Adipose tissue (tissue), 3 donors: Measurements from ENCODE around the gene ERLEC1. TPM values are rescaled to one million over a fixed set of nuclear protein-coding genes. Genes with fewer than 3 reads are reported as not detected.
"Not testable (repeated sequence)": the region's sequence is repeated elsewhere in the genome, so short reads cannot be mapped to it uniquely, and the experiment has no call there.

Experiments
- H3K27ac ChIP-seq: one replicate; pipeline ENCODE4 v1.5.1; 2013; ENCODE audit warnings: low read depth, low read length
- WGBS, 3 donors: extraction: QIAGEN DNeasy Blood & Tissue Kit; methylation state at CpG; one replicate each; pipeline ENCODE4 v1.1.7; 2013; 5-methylcytosine and 5-hydroxymethylcytosine counted together
- polyA plus RNA-seq, 3 donors: library from polyadenylated mRNA; stranded (reverse); fragments of 200-250 nt; gene quantifications; one replicate each; pipeline ENCODE4 v1.2.3, GENCODE V29; 2013
- donor health status: healthy with polysubstance abuse.
- donor health status: Bipolar disorder and iron deficiency.
- donor health status: healthy.

ERLEC1 gene, protein sequence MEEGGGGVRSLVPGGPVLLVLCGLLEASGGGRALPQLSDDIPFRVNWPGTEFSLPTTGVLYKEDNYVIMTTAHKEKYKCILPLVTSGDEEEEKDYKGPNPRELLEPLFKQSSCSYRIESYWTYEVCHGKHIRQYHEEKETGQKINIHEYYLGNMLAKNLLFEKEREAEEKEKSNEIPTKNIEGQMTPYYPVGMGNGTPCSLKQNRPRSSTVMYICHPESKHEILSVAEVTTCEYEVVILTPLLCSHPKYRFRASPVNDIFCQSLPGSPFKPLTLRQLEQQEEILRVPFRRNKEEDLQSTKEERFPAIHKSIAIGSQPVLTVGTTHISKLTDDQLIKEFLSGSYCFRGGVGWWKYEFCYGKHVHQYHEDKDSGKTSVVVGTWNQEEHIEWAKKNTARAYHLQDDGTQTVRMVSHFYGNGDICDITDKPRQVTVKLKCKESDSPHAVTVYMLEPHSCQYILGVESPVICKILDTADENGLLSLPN
- 10 to 100 TPM; 34.4 to 45.2 (median 34.8) TPM for polyA plus RNA-seq

DNA sequence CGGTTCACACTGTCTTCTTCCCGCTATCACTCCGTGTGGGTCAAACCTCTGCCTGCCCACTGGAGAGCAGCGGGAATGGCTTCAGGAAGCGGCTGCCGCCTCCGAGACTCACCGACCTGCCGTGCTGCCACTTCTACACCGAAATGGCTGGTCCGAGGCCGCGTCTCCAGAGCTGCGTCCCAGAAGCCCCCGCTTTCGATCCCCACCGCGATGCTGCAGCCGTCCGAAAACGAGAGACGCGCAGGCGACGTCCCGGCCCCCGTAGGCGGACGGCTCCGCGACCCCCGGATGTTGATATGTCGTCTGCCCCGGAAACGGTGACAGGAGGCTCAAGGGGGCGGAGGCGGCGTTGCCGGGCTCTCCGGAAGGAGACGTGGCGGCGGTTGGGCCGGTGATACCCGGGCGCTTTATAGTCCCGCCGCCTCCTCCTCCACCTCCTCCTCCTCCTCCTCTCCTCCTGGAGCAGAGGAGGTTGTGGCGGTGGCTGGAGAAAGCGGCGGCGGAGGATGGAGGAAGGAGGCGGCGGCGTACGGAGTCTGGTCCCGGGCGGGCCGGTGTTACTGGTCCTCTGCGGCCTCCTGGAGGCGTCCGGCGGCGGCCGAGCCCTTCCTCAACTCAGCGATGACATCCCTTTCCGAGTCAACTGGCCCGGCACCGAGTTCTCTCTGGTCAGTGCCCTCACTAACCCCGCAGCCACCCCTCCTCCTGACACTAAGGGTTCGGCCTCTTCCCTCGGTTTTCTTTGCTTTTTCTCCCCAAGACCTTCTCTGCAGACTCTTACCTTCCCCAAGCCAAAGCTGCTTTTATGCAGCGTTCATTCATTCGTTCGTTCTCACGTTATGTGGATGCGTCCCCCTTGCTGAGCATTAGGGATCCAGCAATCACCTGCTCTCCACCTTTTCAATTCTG lies at the start of gene ERLEC1, which contains the start of gene ASB3:
TSS of gene ERLEC1 (plus strand) at position 340 of the 909 bp plus-strand sequence. CDS start at position 507, 167 bp downstream.
TSS of gene ASB3 (minus strand) at position 249 of the 909 bp plus-strand sequence. CDS start 21,381 bp downstream, outside the sequence.
- no peak within 1 kb of the TSS for H3K27ac ChIP-seq
- 0 to 1% (median 1%) methylated on average over 62 to 77 of the region's 77 CpGs for WGBS, 3 donors

DNA sequence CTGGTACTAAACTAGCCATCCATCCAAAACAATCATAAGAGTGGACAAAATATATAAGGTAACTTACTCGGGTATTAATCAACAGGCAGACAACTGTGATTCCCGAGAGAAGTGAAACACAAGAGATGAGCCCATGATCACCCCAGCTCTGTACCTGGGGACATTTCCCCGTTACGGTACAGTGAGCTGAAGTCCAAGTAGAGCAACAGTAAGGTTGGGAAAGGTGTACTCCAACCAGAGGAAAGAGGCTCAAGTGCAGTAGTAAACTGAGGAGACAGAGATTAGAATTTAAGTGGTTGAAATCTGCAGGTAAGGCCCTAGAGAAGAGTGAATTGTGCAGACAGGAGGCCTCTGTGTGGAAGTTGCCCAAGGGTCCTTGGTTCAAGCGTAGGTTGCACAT lies 49.8 kb upstream of the ERLEC1 start:
- H3K27ac ChIP-seq, result no peak overlapping the region
- WGBS, 3 donors, result 94 to 99% (median 98%) methylated on average over 5 of the region's 5 CpGs

DNA sequence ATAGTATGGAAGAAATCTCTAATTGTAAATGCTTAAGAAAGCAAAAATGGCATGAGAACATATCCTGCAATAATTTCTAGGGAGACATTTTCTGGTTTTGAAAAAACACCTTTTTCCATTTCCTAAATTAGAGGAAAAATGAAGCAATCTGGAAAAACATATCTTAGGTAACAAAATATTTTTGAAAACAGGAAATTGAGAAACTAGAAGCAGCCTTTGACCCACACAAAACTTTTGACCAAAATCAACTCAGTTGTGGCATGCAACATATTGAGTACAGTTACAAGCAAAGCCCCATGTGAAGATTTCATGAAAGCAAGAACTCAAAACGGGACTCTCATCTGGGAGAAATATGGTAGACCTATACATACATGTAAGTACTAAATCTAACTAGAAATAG lies 47.8 kb upstream of the ERLEC1 start:
- no peak overlapping the region for H3K27ac ChIP-seq
- 60 to 82% (median 63%) methylated on average over 1 of the region's 1 CpG for WGBS, 3 donors

DNA sequence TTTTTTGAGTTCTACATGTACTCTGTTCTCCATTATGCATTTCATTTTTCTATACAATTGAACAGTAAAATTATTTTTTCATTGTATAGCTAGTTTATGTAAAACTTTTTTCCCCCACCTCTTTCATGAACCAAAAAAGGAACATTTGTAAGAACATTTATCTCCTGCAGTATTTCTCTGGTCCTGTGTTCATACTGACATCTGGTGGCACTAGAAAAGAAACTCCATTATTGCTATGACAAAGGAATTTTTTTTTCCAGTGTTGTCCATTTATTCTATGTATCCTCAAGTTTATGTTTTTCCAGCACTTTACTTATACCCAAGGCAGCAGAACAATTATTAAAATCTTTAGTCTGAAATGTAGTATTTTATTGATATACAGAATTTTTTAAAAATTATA lies 46.7 kb upstream of the ERLEC1 start:
- no peak overlapping the region for H3K27ac ChIP-seq

DNA sequence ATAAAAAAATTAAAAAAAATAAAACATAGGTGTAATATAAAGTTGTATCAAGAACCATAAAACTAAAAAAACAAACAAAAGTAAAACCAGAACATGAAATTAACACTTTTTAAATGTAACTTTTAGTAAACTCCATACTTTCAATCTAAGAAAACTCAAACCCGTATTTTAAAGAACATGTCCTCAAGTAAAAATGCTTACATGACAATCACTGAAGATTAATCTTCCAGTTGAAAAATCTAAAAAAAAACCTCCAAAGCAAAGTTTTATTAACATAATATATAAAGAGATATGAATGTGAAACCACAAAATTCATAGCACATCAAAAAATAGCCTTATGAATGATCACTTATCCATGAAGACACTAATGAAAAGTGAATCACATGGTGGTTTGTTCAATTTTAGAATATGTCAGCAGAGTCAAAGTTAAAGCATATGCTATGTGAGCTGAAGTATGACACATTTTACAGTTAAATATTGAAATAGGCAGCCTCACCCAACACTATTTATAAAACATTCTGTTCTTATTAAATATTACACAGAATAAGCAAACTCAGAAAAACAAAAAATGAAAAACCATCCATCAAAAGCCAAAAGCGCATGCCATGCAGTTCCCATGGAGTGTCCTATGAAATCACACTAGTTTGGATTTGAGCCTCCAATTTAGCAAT lies 42.3 kb upstream of the ERLEC1 start:
- 77 to 85% (median 83%) methylated on average over 2 of the region's 2 CpGs for WGBS, 3 donors

DNA sequence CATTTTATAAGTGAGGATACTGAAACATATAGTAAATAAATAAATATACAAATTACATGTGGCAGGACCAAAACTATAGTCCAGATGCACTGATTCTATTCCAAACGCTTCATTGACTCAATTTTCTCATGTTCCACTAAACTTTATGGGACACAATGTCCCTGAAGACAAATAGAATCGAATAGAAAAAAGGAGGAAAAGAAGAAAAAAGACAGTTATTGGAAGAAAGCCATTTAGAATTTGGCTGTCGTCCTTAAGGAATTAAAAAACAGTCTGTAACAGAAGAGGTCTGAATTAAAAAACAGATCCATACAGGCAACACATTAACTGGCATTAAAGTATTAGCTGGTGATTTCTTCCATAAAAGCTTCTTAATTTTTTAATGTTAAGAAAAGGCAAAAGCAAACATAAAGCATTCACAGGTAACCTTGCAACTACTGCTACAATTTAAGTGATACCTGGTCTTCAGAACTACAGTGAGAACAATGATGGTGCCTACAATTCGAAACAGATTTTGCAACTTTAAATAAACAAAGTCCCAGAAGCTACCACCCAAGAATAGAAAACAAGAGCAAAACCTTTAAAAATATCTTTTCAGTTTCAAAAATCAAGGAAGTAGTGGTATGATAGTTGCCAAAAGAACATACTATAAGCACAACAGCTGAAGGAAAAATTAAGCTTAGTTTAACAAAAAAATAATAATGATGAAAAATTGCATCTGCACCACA lies 36.6 kb upstream of the ERLEC1 start:
- 57 to 80% (median 69%) methylated on average over 4 of the region's 4 CpGs for WGBS, 3 donors
- H3K27ac ChIP-seq, result no peak overlapping the region

More for the DNA sequence above, 42.3 kb upstream of the ERLEC1 start:
- no peak overlapping the region for H3K27ac ChIP-seq

DNA sequence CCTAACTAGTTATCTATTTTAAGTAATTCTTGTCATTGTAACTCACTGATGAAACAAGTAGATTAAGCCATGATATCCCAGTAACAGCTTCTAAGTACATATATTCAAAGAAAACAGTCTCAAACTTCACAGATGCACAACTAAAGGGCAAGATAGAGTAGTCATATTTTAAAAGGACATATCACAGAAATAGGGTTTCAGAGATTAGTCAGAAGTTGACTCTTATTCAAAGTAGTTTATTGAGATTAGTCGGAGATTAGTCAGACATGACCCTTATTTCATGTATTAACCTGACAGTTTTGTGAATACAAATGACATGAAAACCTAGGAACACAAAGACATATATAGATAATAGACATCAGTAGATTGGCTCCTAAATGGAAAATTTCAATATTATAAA lies 35.1 kb upstream of the ERLEC1 start:
- 82 to 86% (median 83%) methylated on average over 1 of the region's 1 CpG for WGBS, 3 donors

DNA sequence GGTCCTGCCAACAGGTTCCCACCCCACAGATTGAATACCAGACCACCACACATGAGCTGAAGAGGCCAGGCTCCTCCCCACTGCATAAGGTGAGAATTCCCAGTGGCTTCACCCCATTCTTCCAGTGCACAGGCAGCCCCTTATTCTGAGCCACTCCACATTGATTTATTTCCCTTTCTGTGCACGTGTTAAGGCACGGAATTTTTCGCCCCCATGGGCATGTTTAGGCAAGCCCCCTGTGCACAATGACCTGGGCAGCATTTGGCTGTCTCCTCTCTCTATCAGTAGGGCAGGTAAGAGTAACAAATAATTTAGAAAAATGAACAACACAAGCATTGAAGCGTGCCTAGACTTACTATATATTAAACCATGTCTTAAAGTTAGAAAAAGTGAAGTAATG lies 34.5 kb upstream of the ERLEC1 start:
- WGBS, 3 donors, result 90 to 93% (median 91%) methylated on average over 4 of the region's 4 CpGs

More for the DNA sequence above, 35.1 kb upstream of the ERLEC1 start:
- no peak overlapping the region for H3K27ac ChIP-seq

DNA sequence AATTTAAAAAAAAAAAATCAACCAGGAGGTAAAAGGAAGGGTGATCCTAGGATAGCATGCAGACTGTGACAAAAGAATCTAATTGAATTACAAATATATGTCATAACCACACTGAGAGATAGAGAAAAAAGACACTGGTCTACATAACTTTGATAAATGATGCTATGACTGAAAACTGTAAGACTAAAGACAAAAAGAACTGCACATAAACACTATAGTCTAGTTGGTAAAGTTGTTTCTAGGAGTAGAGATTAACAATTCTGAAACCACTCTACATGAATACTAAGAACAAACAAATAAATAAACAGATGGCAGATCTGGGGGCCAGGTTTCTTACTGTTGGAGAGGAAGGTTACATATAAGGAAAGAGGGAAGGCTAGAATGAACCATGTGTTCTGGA lies 33.8 kb upstream of the ERLEC1 start:
- H3K27ac ChIP-seq, result no peak overlapping the region

More for the DNA sequence above, 34.5 kb upstream of the ERLEC1 start:
- no peak overlapping the region for H3K27ac ChIP-seq

DNA sequence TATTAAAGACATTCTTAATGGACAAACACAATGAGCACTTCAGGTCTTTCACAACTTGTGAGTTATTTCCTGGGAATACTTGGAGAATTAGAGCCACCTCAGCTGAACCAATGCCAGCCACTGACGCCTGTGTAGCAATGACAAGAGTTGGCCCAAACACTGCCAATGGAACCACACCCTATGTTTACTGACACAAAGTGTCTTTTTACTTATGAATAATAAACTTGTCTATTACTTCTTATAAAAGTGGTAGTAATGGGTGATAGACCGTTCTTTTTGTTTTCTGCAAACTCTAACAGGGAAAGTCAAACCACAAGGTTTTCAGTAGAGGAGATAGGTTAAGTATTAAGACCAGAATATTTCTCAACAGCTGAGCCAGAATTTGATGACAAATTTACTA lies 31.7 kb upstream of the ERLEC1 start:
- no peak overlapping the region for H3K27ac ChIP-seq

DNA sequence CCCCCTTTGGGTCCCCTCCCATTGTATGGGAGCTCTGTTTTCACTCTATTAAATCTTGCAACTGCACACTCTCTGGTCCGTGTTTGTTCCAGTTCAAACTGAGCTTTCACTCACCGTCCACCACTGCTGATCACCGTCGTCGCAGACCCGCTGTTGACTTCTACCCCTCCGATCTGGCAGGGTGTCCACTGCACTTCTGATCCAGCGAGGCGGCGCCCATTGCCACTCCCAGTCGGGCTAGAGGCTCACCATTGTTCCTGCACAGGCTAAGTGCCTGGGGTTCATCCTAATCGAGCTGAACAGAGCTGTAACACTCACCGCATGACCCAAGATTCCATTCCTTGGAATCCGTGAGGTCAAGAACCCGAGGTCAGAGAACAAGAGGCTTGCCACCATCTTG lies 30.2 kb upstream of the ERLEC1 start:
- WGBS, 3 donors, result 97 to 98% (median 97%) methylated on average over 15 of the region's 15 CpGs
- no peak overlapping the region for H3K27ac ChIP-seq

More for the DNA sequence above, 31.7 kb upstream of the ERLEC1 start:
- 59 to 72% (median 65%) methylated on average over 2 of the region's 2 CpGs for WGBS, 3 donors

DNA sequence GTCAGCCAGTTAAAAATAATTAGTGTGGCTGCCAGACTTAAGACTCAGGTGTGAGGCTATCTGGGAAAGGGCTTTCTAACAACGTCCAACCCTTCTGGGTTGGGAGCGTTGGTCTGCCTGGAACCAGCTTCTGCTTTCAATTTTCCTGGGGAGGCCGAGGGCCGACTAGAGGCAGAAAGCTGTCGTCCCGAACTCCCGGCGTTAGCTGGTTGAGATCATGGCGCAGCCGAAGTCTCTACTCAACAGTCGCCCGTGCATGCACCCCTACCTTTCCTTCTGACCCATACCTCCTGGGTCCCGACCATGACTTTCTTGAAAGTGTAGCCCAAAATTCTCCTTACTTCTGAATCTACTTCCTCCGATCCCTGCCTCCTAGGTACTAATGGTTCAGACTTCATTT lies 29.6 kb upstream of the ERLEC1 start:
- WGBS, 3 donors, result 98 to 99% (median 99%) methylated on average over 14 of the region's 14 CpGs
- H3K27ac ChIP-seq, result not testable (repeated sequence)

DNA sequence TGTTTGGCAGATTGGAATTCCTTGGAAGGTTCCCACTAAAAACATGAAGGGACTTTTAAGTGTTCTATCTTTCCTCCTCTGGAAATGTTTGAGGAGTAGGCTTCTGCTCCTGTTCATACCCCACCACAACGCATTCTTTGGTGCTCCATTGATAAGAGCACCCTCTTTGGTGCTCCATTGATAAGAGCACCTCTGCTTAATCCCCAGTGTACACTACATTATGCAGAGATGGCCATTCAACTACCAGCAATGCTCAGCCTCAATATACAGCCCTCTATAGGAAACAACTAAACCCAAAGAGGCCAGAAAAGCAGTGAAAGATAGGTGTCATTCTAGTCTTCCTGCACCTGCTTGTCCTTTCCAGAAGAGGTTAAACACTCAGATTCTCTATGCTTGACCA lies 21.1 kb upstream of the ERLEC1 start:
- no peak overlapping the region for H3K27ac ChIP-seq
- WGBS, 3 donors, result 84 to 98% (median 89%) methylated on average over 1 of the region's 1 CpG

DNA sequence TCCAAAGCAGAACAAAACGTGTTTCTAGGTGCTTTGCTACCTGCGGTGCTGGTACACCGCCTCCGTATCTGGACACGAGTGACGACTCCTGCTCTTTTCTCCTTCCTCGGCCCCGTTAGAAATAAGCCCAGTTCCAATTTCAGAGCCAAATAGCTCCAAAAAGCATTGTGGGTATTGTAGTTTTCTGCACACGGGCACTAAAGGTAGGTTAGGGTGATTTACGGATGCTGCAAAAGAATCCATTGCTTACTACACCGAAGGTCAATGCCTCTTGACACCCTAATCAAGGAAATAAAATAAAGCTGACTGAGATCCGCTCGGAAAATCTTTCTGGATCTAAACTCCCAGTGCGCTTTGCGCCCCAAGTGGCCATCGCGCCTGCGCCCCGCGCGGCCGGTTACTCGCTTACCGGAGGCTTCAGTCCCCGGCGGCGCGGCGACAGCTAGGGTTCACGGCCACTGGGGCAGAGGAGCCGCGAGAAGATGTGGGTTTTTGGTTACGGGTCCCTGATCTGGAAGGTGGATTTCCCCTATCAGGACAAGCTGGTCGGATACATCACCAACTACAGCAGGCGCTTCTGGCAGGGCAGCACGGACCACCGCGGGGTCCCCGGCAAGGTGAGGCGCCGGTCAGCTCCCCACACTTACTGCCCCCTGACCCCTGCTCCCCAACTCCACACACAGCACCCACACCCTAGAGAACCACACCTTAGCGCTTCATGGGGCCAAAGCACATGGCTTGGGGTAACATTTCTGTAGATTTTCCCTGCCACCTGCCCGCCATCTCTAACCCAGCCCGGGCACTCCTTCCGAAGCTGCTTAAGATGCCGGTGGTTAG lies 19.2 kb upstream of the ERLEC1 start, which contains the start of gene CHAC2:
TSS of gene CHAC2 (plus strand) at position 400 of the 837 bp plus-strand sequence. CDS start at position 483, 83 bp downstream.
- WGBS, 3 donors, result 0 to 1% (median 0%) methylated on average over 44 to 46 of the region's 46 CpGs
- no peak within 1 kb of the TSS for H3K27ac ChIP-seq

DNA sequence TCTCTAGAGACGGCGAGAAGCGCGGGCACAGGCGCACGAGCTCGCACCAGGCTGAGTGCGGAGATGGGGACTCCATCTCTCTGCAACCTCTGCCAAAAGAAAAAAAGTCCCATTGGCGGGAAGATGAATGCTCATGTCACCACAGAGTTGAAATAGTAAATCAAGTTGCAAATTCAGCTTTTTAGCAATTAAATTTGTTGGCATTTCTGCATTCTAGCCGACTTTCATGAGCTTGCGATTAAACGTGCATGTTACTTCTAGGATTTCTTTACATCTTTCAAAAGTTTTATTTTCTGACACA lies 18.7 kb upstream of the ERLEC1 start:
- WGBS, 3 donors, result 0 to 2% (median 1%) methylated on average over 12 of the region's 12 CpGs

DNA sequence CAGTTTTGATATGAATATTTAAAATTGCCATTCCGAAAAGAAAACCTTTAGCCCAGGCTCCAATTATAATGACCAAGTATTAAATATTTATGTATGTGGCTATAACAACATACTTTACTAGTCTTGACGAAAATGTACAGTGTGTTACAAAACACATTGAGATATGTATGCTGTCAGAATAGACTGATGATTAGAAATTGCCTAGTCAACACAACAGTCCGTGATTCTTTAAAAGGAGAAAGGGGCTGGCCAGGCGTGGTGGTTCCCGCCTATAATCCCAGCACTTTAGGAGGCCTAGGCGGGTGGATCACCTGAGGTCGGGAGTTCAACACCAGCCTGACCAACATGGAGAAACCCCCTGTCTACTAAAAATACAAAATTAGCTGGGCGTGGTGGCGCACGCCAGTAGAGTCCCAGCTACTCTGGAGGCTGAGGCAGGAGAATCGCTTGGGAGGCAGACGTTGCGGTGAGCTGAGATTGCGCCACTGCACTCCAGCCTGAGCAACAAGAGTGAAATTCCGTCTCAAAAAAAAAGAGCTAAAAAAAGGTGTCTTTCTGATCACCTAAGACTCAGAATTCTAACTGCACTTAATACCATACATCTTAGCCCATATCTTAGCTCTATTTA lies 17.4 kb upstream of the ERLEC1 start:
- no peak overlapping the region for H3K27ac ChIP-seq
- WGBS, 3 donors, result 90 to 91% (median 90%) methylated on average over 15 of the region's 15 CpGs

More for the DNA sequence above, 18.7 kb upstream of the ERLEC1 start:
- H3K27ac ChIP-seq, result no peak overlapping the region

DNA sequence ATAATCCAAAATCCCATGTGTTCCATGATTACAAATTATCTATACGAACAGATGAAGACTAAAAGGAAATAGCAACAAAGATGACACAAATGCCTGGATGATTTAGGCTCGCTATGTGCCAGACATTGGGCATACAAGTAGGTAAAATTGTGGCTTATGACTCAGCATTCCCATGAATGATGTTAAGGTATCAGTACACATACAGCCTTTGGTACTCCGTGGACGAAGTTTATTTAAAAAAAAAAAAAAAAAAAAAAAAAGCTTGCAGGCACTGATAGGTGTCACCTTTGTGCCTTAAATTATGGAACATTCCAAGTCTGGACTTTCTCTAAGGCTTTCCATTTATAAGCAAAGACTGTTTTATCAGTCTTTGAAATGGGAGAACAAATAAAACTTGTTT lies 16.6 kb upstream of the ERLEC1 start:
- H3K27ac ChIP-seq, result no peak overlapping the region
- 61 to 89% (median 84%) methylated on average over 4 of the region's 4 CpGs for WGBS, 3 donors
